AG04450 (cell line): Measurements from ENCODE around the gene ZFYVE28. TPM values are rescaled to one million over a fixed set of nuclear protein-coding genes. Genes with fewer than 3 reads are reported as not detected.

Experiments
- CTCF ChIA-PET: fragments of 300-600, 350-600 bp; formaldehyde crosslinking; extraction: SDS; loops from one replicate; lab custom pipeline; 2022; ENCODE audit warnings: antibody characterized with exemption, inconsistent platforms; lab: Charles Lee
- POLR2A ChIA-PET: fragments of 350-600 bp; formaldehyde crosslinking; extraction: SDS; loops from one replicate; lab custom pipeline; 2021; ENCODE audit warnings: antibody characterized with exemption, inconsistent platforms; lab: Yijun Ruan, JAX
- DNase-seq: peaks from one replicate; pipeline ENCODE4 v3.0.0-alpha.2; 2011; ENCODE audit warnings: low read depth, low spot score
- H3K27ac ChIP-seq: one replicate; pipeline ENCODE4 v1.5.1; 2012; ENCODE audit warnings: low read depth, low read length, control low read depth
- H3K27me3 ChIP-seq: one replicate; pipeline ENCODE4 v1.6.0; 2012; ENCODE audit warnings: low read length; ENCODE audit not compliant: control insufficient read depth, insufficient read depth
- H3K4me3 ChIP-seq: 2 replicates; pipeline ENCODE4 v1.5.1; 2011; ENCODE audit warnings: mild to moderate bottlenecking, low read depth, low read length, control low read depth
- H3K9me3 ChIP-seq: 2 replicates; pipeline ENCODE4 v1.5.1; 2012; ENCODE audit warnings: low read length; ENCODE audit not compliant: control insufficient read depth, insufficient read depth
- CTCF ChIP-seq: IDR thresholded peaks from 2 replicates; pipeline ENCODE4 v1.5.1; 2011; ENCODE audit warnings: low read depth, low read length, control low read depth, inconsistent platforms
- polyA plus RNA-seq: library from polyadenylated mRNA; depleted of rRNA; stranded (reverse); fragments of >200 nt; gene quantifications from 2 replicates; pipeline ENCODE4 v1.2.3, GENCODE V29; 2011

Gene ZFYVE28
- polyA plus RNA-seq, 1 experiment = 2.2 TPM

GRCh38 chr4:2303686-2304320 lies 114.6 kb downstream of the ZFYVE28 start:
- ChIA-PET POLR2A (no interaction called here), CTCF (no interaction called here)
- H3K27me3 ChIP-seq = peaks cover 13% of the 10 kb centered on the region
- H3K4me3 ChIP-seq = no peak overlapping the region
- H3K9me3 ChIP-seq = peaks cover 50% of the 10 kb centered on the region
- H3K27ac ChIP-seq = no peak overlapping the region
- DNase-seq = no peak
- TF ChIP-seq CTCF = no peak

- ChIA-PET CTCF (no interaction called here), POLR2A (no interaction called here)
- peaks cover 18% of the 10 kb centered on the region for H3K27me3 ChIP-seq
- H3K4me3 ChIP-seq = no peak overlapping the region
- no peak overlapping the region for H3K27ac ChIP-seq
- no peak for DNase-seq
- no peak for TF ChIP-seq CTCF
- peaks cover 50% of the 10 kb centered on the region for H3K9me3 ChIP-seq
Measured at GRCh38 chr4:2303121-2303685, 115.2 kb downstream of the ZFYVE28 start.

GRCh38 chr4:2302387-2303119 lies 115.9 kb downstream of the ZFYVE28 start:
- CTCF ChIA-PET = no interaction called here
- Histone ChIP-seq H3K9me3 (peaks cover 50% of the 10 kb centered on the region), H3K27me3 (peaks cover 18% of the 10 kb centered on the region), H3K27ac (no peak overlapping the region), H3K4me3 (no peak overlapping the region)
- POLR2A ChIA-PET = no interaction called here
- TF ChIP-seq CTCF = no peak
- no peak for DNase-seq

GRCh38 chr4:2301806-2302205 lies 116.6 kb downstream of the ZFYVE28 start:
- POLR2A ChIA-PET = no interaction called here
- H3K27me3 ChIP-seq = peaks cover 21% of the 10 kb centered on the region
- H3K9me3 ChIP-seq = peaks cover 48% of the 10 kb centered on the region
- CTCF ChIA-PET = no interaction called here
- no peak overlapping the region for H3K4me3 ChIP-seq
- DNase-seq = no peak
- TF ChIP-seq CTCF = no peak
- no peak overlapping the region for H3K27ac ChIP-seq

- Histone ChIP-seq H3K9me3 (peaks cover 46% of the 10 kb centered on the region), H3K4me3 (no peak overlapping the region), H3K27ac (no peak overlapping the region), H3K27me3 (peaks cover 21% of the 10 kb centered on the region)
- POLR2A ChIA-PET = no interaction called here
- CTCF ChIA-PET = no interaction called here
- DNase-seq = no peak
- no peak for TF ChIP-seq CTCF
Measured at GRCh38 chr4:2301225-2301642, 117.2 kb downstream of the ZFYVE28 start.
